ENCODE measurements around the gene CDK6.
A peak's percentile ranks its signal among the peaks of the same experiment; 100 is the strongest.

CDK6 gene

DNA sequence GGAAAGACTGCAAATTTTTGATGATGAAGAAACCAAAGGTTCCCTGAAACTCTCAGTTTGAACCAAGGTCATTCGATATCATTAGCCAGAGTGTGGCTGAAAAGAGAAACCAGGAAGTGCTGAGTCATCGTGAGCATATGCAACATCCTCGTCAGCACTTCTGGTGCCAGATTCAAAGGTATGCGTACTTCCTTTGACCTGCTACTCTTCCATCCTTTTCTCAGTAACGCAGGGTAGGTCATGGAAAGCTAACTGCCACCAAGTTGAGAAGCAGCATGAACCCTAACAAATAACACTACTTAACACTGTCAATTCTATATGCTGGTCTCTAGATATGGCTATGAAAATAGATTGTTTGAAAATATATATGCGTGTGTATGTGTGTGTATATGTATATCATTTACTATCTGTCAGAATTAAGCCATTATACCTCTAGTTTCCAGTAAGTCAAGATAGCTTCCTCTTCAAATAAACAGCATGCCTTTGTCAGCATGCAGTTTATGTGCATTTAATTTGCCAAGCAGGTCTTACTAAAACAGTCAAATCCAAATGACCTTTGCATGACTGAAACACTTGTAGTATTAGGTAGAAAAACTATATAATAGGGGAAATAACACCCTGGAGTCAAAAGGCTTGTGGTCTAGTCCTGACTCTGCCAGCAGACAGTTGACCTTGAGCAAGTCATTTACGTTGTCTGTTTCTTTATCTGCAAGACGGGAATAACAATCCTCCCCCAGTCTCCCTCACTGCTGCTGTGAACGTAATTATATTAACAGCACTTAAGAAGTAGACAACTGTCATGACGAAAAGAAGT lies 26.4 kb downstream of the CDK6 start:
- peaks cover 18% of the 10 kb centered on the region for H3K36me3 ChIP-seq (ENCODE audit: insufficient read depth, low read length)
- TF ChIP-seq EZH2 (IDR thresholded peaks at IDR 0.05; ENCODE audit: borderline replicate concordance, low read length): no peak
- TF ChIP-seq, protein P1, sequence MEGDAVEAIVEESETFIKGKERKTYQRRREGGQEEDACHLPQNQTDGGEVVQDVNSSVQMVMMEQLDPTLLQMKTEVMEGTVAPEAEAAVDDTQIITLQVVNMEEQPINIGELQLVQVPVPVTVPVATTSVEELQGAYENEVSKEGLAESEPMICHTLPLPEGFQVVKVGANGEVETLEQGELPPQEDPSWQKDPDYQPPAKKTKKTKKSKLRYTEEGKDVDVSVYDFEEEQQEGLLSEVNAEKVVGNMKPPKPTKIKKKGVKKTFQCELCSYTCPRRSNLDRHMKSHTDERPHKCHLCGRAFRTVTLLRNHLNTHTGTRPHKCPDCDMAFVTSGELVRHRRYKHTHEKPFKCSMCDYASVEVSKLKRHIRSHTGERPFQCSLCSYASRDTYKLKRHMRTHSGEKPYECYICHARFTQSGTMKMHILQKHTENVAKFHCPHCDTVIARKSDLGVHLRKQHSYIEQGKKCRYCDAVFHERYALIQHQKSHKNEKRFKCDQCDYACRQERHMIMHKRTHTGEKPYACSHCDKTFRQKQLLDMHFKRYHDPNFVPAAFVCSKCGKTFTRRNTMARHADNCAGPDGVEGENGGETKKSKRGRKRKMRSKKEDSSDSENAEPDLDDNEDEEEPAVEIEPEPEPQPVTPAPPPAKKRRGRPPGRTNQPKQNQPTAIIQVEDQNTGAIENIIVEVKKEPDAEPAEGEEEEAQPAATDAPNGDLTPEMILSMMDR (IDR thresholded peaks at IDR 0.05; ENCODE audit: low read length): no peak
- H3K27ac ChIP-seq (ENCODE audit: low read depth, low read length, poor library complexity, severe bottlenecking): peak overlapping the region; percentile 89
- H3K9ac ChIP-seq (ENCODE audit: low read length): peak overlapping the region; percentile 41
- peak overlapping the region; percentile 32 for H3K4me3 ChIP-seq (ENCODE audit: low read depth, low read length, poor library complexity, severe bottlenecking)
- H3K4me2 ChIP-seq (ENCODE audit: low read length): peak overlapping the region; percentile 46
- H2AFZ ChIP-seq (ENCODE audit: low read length): no peak overlapping the region
- H3K9me3 ChIP-seq (ENCODE audit: low read length): peaks cover under 1% of the 10 kb centered on the region
- H3F3A ChIP-seq (ENCODE audit: insufficient read depth, low read length): peaks cover 7% of the 10 kb centered on the region
- H3K4me1 ChIP-seq (ENCODE audit: insufficient read depth, low read length, severe bottlenecking): peaks cover 58% of the 10 kb centered on the region
- peaks cover 53% of the 10 kb centered on the region for H3K79me2 ChIP-seq (ENCODE audit: insufficient read depth, low read length)
- H3K27me3 ChIP-seq (ENCODE audit: insufficient read depth, low read length): no peaks in the 10 kb centered on the region
- H3K9me2 ChIP-seq (ENCODE audit: low read depth, low read length): no peaks in the 10 kb centered on the region
- H4K20me1 ChIP-seq (ENCODE audit: insufficient read depth, low read length): no peaks in the 10 kb centered on the region

GRCh38 chr7:92809397-92809759 lies 27.0 kb downstream of the CDK6 start:
- peak overlapping the region; percentile 32 for H3K4me3 ChIP-seq (ENCODE audit: low read depth, low read length, poor library complexity, severe bottlenecking)

GRCh38 chr7:92808635-92809034 lies 27.7 kb downstream of the CDK6 start:
- TF ChIP-seq, protein P1 (IDR thresholded peaks at IDR 0.05; ENCODE audit: low read length): no peak
- TF ChIP-seq EZH2 (IDR thresholded peaks at IDR 0.05; ENCODE audit: borderline replicate concordance, low read length): no peak
- H3K9ac ChIP-seq (ENCODE audit: low read length): no peak overlapping the region
- peaks cover 46% of the 10 kb centered on the region for H3K4me1 ChIP-seq (ENCODE audit: insufficient read depth, low read length, severe bottlenecking)
- no peaks in the 10 kb centered on the region for H3K9me3 ChIP-seq (ENCODE audit: low read length)
- H3F3A ChIP-seq (ENCODE audit: insufficient read depth, low read length): no peaks in the 10 kb centered on the region
- H3K79me2 ChIP-seq (ENCODE audit: insufficient read depth, low read length): peaks cover 45% of the 10 kb centered on the region
- H3K27me3 ChIP-seq (ENCODE audit: insufficient read depth, low read length): no peaks in the 10 kb centered on the region
- no peak overlapping the region for H3K4me2 ChIP-seq (ENCODE audit: low read length)
- H2AFZ ChIP-seq (ENCODE audit: low read length): no peak overlapping the region
- H4K20me1 ChIP-seq (ENCODE audit: insufficient read depth, low read length): no peaks in the 10 kb centered on the region
- H3K4me3 ChIP-seq (ENCODE audit: low read depth, low read length, poor library complexity, severe bottlenecking): no peak overlapping the region
- H3K9me2 ChIP-seq (ENCODE audit: low read depth, low read length): no peaks in the 10 kb centered on the region
- peaks cover 25% of the 10 kb centered on the region for H3K36me3 ChIP-seq (ENCODE audit: insufficient read depth, low read length)
- H3K27ac ChIP-seq (ENCODE audit: low read depth, low read length, poor library complexity, severe bottlenecking): no peak overlapping the region

More at GRCh38 chr7:92809397-92809759, 27.0 kb downstream of the CDK6 start:
- Histone ChIP-seq H3K9me3 (ENCODE audit: low read length) (no peaks in the 10 kb centered on the region), H3K9ac (ENCODE audit: low read length) (peak overlapping the region; percentile 27), H3K36me3 (ENCODE audit: insufficient read depth, low read length) (peaks cover 19% of the 10 kb centered on the region), H2AFZ (ENCODE audit: low read length) (no peak overlapping the region), H3K27ac (ENCODE audit: low read depth, low read length, poor library complexity, severe bottlenecking) (peak overlapping the region; percentile 89), H3F3A (ENCODE audit: insufficient read depth, low read length) (peaks cover 6% of the 10 kb centered on the region), H3K4me1 (ENCODE audit: insufficient read depth, low read length, severe bottlenecking) (peaks cover 54% of the 10 kb centered on the region), H4K20me1 (ENCODE audit: insufficient read depth, low read length) (no peaks in the 10 kb centered on the region), H3K4me2 (ENCODE audit: low read length) (peak overlapping the region; percentile 46), H3K27me3 (ENCODE audit: insufficient read depth, low read length) (no peaks in the 10 kb centered on the region), H3K79me2 (ENCODE audit: insufficient read depth, low read length) (peaks cover 49% of the 10 kb centered on the region), H3K9me2 (ENCODE audit: low read depth, low read length) (no peaks in the 10 kb centered on the region)
- TF ChIP-seq, protein P1 (IDR thresholded peaks at IDR 0.05; ENCODE audit: low read length): no peak
- no peak for TF ChIP-seq EZH2 (IDR thresholded peaks at IDR 0.05; ENCODE audit: borderline replicate concordance, low read length)

Data from OCI-LY1 (cell line).